GM21390 (cell line): ENCODE data around the gene SMARCA4.

ENCODE experiments used
- ATAC-seq: cut with Tn5 transposase; IDR thresholded peaks from one replicate; pipeline ENCODE4 v1.9.1; 2021; ENCODE audit not compliant: unreplicated experiment

Gene SMARCA4

DNA sequence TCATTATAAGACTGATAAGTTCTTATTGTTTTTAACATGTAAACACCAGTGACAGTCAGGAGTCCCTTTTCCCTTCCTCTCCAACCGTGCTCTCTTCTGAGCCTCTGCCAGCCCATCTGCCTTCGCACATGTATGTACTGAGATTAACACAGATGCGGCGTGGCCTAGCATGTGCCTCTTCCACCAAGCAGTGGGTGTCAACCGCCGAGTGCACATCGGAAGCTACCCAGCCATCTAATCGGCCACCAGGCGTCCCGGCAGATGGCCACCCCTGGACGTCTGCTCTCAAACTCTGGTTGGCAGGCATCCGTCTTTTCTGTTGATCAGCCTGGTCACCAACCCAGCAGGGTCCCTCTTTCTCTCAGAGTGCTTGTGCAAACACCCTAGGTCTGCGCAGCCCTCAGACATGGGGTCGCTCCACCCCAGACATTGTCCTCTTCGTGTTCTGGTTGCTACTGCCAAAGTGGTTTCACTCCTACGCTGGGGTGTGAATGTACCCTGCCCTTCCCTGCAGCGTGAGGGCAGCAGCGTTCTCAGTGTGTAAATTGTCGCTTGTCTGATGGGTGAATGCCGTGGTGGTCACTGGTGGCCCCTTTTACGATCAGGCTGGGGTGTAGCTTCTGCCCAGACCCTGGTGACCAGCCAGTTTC lies 70.7 kb downstream of the SMARCA4 start:
- ATAC-seq = no peak

DNA sequence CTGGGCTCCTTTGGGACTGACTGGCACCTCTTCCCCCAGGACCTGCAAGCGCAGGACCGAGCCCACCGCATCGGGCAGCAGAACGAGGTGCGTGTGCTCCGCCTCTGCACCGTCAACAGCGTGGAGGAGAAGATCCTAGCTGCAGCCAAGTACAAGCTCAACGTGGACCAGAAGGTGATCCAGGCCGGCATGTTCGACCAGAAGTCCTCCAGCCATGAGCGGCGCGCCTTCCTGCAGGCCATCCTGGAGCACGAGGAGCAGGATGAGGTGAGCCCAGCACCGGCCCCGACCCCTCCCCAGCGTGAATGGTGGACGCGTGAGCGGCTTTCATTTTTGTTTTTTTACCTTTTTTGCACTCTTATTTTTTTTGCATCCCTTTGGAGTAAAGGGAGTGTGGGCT lies 72.4 kb downstream of the SMARCA4 start:
- no peak for ATAC-seq

DNA sequence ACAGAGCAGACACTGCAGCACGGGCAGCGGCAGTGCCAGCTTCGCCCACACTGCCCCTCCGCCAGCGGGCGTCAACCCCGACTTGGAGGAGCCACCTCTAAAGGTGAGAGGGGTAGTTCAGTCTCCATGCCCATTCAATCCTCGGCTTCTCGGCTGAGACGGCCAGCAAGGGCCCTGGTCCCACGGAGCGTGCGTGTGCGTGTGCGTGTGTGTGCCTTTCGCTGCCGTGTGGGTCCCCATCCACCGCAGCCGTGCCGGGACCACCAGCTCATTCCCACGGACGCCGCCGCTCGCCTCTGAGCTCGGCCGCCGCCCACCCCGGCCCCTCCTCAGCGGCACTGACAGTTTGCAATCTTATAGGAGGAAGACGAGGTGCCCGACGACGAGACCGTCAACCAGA lies 72.9 kb downstream of the SMARCA4 start:
- no peak for ATAC-seq

DNA sequence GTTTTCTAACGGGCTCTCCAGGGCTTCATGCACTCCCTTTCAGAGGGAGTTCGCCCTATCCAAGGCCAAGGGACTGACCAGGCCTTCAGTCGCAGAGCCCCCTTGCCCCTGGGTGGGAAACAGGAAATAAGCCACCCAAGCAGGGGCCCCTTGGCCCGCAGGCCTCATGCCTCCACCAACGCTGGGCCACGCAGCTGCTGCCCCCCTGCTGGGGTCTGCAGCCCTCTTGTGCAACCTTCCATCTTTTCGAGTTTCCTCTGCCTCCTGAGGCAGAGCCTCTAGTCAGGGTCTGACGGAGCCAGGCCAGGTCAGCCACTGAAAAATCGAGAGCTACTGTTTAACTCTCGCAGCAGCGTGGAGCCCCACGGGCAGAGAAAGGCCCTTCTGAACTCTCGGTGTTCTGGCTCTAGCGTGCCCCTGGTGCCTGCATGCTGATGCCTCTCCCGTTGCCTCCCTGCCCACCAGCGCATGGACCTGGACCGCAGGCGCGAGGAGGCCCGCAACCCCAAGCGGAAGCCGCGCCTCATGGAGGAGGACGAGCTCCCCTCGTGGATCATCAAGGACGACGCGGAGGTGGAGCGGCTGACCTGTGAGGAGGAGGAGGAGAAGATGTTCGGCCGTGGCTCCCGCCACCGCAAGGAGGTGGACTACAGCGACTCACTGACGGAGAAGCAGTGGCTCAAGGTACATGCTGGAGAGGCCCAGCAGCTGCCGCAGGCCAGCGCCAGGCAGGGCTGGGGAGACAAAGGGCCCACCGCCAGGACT lies 73.8 kb downstream of the SMARCA4 start:
- ATAC-seq = no peak

DNA sequence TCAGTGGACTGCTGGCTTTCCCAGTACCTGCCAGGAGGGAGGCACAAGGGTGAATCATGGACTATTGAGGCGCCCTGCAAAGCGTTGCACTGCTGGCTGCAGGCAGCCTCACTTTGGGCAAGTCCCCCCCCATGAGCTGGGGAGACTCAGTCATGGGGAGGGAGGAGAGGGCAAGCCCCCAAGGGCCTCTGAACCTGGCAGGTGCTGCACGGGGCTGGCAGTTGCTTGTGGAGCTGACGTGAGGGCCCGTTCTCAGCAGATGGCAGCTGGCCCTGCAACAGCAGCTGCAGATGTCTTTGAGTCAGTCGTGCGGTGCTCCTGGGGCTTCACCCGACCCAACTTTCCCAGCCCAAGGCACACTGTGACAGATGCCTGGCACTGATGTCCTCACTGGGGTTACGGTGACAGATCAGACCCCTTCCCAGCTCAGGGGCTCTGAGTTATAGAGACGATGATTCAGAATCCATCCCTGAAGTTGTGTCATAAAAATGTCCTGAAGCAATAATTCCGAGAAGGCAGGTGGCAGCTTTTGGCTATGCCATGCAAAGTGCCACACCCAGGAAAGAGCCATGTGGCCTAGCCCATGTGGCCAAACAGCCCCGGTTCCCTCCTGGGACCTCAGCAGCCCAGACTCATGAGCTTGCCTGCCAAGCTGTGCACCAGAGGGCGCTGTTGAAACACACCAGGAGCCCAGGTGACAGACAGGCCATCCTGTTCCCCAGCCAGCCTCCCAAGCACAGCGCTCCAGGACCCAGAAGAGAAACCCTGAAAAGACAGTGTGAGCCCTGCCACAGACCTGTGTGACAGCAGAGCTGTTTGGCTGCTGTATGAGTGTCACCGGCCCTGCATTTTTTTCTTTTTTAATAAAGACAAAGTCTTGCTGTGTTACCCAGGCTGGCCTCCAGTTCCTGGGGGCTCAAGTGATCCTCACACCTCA lies 74.9 kb downstream of the SMARCA4 start:
- peak; percentile 70 for ATAC-seq

DNA sequence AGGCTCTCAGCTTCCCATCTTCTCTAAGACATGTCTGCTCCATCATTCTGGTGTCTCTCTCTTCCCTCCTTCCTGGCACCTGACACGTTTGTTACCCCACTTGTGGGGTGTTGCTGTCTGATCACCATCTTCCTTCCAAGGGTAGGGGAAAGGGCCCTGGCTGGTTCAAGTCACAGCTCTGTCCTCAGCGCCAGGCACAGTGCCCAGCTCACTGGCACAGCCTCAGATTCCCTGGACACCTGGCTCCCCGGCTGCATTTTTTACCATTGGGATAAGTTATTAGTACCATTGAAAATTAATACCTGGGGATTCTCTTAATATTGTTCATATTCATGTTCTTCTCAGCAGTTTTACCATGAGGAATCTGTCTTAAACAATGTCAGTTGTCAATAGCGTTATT lies 77.7 kb downstream of the SMARCA4 start:
- no peak for ATAC-seq

DNA sequence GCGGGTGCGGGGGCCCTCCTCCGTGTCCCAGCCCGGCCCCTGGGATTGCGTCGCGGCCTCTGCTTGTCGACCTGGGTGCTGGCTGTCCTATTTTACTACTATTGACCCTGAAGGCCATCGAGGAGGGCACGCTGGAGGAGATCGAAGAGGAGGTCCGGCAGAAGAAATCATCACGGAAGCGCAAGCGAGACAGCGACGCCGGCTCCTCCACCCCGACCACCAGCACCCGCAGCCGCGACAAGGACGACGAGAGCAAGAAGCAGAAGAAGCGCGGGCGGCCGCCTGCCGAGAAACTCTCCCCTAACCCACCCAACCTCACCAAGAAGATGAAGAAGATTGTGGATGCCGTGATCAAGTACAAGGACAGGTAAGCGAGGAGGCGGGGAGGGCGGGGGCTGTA lies 80.4 kb downstream of the SMARCA4 start:
- no peak for ATAC-seq

DNA sequence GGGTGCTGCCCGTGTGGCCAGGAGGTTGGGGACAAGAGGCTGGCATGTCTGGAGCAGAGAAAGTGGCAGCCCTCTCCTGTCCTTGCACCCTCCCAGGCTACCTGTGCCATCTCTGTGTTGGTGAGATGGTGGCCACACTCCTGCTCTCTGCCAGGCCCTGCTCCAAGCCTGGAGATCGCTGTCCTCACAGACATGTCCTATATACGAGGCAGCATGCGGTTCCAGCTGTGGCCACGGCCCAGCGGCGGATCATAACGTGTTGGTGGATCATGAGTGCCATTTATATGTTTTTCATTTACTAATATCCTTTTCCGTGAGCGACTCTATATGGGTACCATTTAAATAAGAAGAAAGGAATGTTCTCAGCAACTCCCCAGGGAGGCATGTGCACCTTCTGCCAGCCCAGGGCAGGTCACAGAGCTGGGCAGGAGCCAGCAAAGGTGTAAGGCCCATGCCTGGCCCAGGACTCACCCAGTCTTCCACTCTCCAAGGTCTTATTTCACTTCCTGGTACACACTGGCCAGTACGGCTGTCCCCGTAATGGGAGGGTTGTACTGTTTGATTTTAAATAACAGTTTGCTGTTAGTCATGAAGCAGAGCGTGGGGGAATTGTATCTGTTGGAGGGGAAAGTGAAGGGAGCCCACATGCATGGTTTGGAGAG lies 81.3 kb downstream of the SMARCA4 start:
- no peak for ATAC-seq

DNA sequence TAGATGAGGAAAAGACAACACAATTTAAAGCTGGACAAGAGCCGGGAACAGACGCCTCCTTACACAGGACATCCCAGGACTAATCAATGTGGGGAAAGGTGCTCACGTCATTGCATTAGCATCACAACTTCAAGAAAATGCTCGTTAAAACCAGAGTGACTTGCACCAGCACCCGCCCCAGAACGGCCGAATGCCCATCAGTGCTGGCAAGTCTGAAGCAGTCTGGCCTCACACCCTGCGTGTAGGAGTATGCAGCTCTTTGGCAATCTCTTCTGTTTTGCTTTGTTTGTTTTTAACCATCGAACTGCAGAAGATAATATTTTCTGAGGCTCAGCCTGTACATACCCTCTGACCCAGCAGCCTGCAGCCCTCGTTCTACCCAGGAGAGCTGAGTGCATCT lies 83.6 kb downstream of the SMARCA4 start:
- ATAC-seq = no peak

DNA sequence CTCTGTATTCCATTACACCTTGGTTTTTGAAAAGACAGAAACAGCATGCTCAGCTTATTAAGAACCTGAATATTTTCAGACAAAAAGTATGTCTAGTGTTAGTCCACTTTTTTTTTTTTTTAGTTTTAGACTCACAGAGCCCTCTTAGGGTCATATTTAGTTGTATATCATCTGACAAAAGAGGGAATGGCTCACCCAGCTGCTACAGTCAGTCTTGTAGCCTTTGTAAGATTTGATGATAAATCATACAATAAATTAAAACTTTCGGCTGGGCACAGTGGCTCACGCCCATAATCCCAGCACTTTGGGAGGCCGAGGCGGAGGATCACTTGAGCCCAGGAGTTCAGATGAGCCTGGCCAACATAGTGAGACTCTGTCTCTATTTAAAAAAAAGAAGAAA lies 84.7 kb downstream of the SMARCA4 start:
- no peak for ATAC-seq

DNA sequence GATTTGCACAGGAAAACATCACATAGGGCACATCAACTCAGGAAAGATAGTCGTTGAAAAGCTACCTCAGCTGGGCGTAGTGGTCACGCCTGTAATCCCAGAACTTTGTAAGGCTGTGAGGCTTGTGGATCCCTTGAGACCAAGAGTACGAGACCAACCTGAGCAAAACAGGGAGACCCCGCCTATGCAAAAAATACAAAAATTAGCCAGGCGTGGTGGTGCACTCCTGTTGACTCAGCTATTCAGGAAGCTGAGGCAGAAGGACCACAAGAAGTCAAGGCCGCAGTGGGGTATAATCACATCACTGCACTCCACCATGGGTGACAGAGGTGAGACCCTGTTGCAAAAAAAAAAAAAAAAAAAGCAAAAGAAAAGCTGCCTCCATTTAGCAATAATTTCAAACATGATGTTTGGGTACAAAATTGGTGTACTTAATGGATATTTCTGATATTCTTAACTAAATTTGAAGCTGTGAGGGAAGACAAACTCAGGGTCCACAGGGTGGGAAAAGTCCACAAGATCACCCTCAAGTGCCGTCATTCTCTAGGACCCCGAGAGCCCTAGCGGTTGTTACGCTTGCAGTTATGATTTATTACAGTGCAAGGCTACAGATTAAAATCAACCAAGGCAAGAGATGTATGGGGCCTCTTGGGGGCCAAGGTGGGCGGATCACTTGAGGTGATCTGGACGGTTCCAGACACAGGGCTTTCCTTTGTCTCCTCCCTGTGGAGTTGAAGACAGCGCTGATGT lies 86.0 kb downstream of the SMARCA4 start:
- ATAC-seq = no peak

DNA sequence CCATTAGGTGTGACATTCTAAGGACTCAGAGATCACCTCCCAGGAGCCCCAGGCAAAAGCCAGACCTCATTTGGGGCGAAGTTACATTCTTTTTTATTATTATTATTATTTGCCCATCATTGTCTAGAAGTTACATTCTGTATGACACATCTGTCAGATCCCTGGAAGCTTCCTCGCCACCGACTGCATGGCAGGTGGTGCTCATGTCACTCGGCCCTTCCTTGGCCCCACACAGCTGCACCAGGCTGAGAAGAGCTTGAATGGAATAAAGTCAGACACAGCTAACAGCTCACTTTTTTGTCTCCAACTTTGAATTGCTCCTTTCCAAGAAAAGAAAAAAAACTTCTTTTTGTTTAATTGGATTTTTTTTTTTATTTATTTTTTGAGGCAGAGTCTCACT lies 87.0 kb downstream of the SMARCA4 start:
- ATAC-seq = no peak

DNA sequence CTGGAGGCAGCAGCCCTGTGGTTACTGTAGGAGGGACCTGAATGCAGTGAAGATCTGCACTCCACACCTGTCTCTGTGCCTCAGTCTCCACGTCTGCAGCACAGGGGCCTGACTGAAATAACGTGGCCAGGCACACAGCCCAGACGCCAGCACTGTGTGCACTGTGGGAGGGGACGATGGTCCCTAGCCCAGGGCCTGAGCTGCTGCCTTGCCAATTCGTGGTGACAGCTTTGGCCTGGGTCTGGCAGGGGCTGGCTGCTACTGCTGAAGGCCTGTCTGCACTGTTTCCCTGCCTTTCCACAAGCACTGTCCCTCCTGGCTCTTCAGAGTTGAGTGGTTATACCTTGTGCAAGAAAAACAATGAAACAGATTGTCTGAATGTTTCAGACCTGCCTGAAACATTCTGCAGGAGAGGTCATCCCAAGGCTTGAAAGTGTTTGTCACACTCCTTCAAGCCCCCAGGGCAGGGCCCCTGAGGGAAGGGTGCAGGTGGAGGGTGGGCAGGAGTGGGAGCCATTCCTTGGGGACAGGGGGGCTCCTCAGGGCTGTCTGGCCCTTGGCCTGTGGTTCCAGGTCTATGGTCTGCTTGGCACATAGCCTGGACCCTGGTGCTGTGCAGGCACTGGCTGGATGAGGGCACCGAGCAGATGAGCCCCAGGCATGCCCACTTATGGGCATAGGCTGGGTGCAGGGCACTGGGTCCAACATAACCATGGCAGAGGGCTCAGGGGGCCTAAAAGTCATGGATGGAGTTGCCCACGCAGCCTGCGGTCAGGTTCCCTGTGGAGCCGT lies 89.7 kb downstream of the SMARCA4 start:
- no peak for ATAC-seq

DNA sequence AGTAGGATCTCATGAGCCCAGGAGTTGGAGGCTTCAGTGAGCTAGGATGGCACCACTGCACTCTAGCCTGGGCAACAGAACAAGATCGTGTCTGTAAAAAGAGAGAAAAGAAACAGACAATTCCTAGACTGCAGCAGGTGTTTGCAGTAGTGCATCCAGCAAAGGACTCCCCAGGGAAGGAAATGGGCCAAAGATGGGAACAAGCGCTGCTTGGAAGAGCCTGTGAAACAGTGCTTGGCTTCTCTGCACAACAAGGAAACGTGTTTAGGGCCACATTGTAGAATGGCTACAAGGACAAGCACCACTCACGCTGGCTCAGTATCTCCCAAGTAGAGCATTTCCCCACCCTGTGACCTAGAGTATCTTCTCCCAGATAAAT lies 93.0 kb downstream of the SMARCA4 start:
- no peak for ATAC-seq

DNA sequence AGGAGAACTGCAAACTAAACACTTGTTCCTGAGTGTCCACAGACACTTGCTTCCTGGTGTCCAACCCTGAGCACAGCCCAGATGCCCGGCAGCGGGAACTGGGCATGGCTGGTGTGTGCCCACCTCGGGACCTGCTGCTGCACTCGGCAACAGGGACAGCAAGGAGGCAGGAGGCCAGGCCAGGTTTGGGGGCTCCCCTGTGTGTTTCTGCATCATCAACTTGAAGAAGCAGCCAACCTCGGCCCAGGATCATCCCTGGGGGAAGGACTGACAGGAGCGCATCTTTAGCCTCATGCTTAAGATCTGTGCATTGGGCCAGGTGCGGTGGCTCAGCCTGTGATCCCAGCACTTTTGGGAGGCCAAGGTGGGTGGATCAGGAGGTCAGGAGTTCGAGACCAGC lies 93.4 kb downstream of the SMARCA4 start:
- ATAC-seq = no peak

DNA sequence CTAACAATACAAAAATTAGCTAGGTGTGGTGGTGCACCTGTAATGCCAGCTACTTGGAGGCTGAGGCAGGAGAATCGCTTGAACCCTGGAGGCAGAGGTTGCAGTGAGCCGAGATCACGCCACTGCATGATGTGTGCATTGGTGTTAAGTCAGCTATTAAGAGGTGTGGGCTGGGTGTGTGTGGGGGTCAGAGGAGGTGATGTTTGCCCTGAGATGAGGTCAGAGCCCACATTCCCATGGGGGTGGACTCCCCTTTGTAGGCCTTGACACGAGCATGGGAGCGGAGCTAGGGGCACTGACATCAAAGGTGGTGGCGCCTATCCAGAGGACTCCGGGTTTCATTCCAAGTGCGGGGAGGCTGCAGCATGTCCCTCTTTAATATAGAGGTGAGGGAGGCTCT lies 93.8 kb downstream of the SMARCA4 start:
- ATAC-seq = no peak

DNA sequence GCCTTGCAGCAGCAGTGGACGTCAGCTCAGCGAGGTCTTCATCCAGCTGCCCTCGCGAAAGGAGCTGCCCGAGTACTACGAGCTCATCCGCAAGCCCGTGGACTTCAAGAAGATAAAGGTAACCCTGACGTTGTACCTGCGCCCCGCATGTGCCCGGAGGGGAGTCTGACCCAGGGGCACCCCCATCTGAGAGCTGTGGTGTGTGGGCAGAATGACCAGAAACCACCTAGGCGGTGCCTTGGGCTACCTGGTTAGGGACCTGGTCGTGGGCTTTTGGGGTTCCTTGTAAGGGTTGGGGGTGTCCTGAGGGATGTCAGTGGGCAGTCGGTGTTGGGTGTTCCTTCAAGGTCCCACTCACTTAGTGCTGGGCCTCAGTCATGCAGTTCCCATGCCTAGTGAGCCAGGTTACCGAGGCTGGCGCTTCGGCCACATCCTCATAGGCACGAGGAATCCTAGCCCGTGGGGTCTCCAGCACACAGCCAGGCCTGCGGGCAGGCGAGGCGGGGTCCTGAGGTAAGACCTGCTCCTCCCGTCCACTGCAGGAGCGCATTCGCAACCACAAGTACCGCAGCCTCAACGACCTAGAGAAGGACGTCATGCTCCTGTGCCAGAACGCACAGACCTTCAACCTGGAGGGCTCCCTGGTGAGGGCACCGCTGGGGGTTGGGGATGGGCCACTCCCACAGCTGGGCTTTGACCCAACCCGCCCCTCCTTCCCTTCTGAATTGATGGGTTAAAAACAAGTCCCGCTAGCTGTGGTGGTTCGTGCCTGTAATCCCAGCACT lies 97.6 kb downstream of the SMARCA4 start:
- ATAC-seq = no peak

DNA sequence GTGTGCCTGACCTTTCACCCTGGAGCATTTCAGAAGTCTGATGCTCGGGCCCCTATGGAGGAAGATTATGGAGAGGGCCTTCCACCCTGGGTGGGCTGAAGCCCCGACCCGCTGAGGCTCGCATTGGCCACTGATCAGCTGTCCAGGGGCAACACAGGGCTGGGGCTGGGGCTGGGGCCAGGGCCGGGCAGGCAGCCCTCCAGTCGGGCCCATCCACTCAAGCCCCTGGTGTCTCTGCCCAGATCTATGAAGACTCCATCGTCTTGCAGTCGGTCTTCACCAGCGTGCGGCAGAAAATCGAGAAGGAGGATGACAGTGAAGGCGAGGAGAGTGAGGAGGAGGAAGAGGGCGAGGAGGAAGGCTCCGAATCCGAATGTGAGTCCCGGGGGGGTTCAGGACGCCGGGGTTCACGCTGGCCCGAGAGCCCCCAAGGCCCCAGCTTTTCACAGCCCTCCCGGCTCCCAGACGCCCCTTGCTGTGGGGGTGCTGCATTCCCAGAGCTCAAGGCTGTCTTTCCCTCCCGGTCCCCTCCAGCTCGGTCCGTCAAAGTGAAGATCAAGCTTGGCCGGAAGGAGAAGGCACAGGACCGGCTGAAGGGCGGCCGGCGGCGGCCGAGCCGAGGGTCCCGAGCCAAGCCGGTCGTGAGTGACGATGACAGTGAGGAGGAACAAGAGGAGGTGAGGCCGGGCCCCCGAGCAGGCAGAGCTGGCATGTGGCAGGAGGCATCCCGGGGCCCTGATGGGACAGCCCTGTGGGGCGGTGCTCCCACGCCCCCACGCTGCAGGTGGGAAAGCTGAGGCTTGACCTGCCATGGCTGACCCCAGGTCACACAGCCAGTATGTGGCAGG lies 98.9 kb downstream of the SMARCA4 start:
- no peak for ATAC-seq
